Common myeloid progenitor, CD34-positive (primary cell): ENCODE results near the gene DNAH17.

ENCODE experiments used
- CTCF ChIA-PET: fragments of 350-600 bp; sonication (Branson Sonifier 250); formaldehyde crosslinking; loops from one replicate; lab custom pipeline; 2021; ENCODE audit warnings: antibody characterized with exemption; lab: Charles Lee
- POLR2A ChIA-PET: fragments of 350-600 bp; sonication (Branson Sonifier 250); formaldehyde crosslinking; loops from one replicate; lab custom pipeline; 2021; ENCODE audit warnings: antibody characterized with exemption; lab: Charles Lee
- DNase-seq, 3 donors: peaks; one replicate each; pipeline versions ENCODE4 v3.0.0 to v3.0.0-alpha.2; 2013
- H3K27ac ChIP-seq, 2 experiments: 1 replicate in 1 of 2; 2 replicates in 1 of 2; pipeline ENCODE4 v1.7.0; 2013; ENCODE audit warnings: inconsistent platforms in 2 of 2, low read length in 2 of 2, mild to moderate bottlenecking in 2 of 2, low read depth in 1 of 2, moderate library complexity in 1 of 2; ENCODE audit not compliant: severe bottlenecking in 2 of 2, insufficient read depth in 1 of 2, poor library complexity in 1 of 2
- H3K27me3 ChIP-seq, 5 experiments: replicated peaks in 2 of 5; 1 replicate in 3 of 5; 2 replicates in 2 of 5; pipeline versions ENCODE4 v1.6.1 to v1.7.0; 2013; ENCODE audit warnings: low read length in 4 of 5, mild to moderate bottlenecking in 2 of 5, moderate library complexity in 2 of 5, inconsistent platforms in 1 of 5; ENCODE audit not compliant: insufficient read depth in 5 of 5, control insufficient read depth in 4 of 5
- H3K36me3 ChIP-seq, 4 experiments: 1 replicate in 2 of 4; 2 replicates in 2 of 4; pipeline versions ENCODE4 v1.6.1 to v1.7.0; 2013; ENCODE audit warnings: low read length in 3 of 4, control low read depth in 1 of 4, mild to moderate bottlenecking in 1 of 4; ENCODE audit not compliant: control insufficient read depth in 4 of 4, insufficient read depth in 4 of 4
- H3K4me1 ChIP-seq, 4 experiments: 1 replicate in 3 of 4; 2 replicates in 1 of 4; pipeline versions ENCODE4 v1.6.1 to v1.7.1; 2013; ENCODE audit warnings: low read length in 3 of 4, mild to moderate bottlenecking in 3 of 4, control low read depth in 1 of 4, inconsistent platforms in 1 of 4, moderate library complexity in 1 of 4; ENCODE audit not compliant: control insufficient read depth in 4 of 4, insufficient read depth in 4 of 4; ENCODE audit errors: control extremely low read depth in 1 of 4
- H3K4me3 ChIP-seq, 7 experiments: 1 replicate in 4 of 7; 2 replicates in 3 of 7; pipeline versions ENCODE4 v1.5.1 to v1.7.0; 2013; ENCODE audit warnings: mild to moderate bottlenecking in 7 of 7, low read length in 6 of 7, moderate library complexity in 6 of 7, inconsistent platforms in 2 of 7, low read depth in 2 of 7, control low read depth in 1 of 7; ENCODE audit not compliant: insufficient read depth in 4 of 7, control insufficient read depth in 1 of 7; ENCODE audit errors: extremely low read depth in 1 of 7
- H3K9me3 ChIP-seq, 5 experiments: 1 replicate in 4 of 5; 2 replicates in 1 of 5; pipeline versions ENCODE4 v1.6.1 to v1.7.1; 2013; ENCODE audit warnings: low read length in 4 of 5, mild to moderate bottlenecking in 2 of 5, inconsistent platforms in 1 of 5, low read depth in 1 of 5, moderate library complexity in 1 of 5; ENCODE audit not compliant: control insufficient read depth in 4 of 5, insufficient read depth in 2 of 5; ENCODE audit errors: control extremely low read depth in 1 of 5
- WGBS: methylation state at CpG from one replicate; pipeline ENCODE4 v1.1.5; 2013; ENCODE audit not compliant: insufficient coverage; 5-methylcytosine and 5-hydroxymethylcytosine counted together

The DNAH17 gene

DNA sequence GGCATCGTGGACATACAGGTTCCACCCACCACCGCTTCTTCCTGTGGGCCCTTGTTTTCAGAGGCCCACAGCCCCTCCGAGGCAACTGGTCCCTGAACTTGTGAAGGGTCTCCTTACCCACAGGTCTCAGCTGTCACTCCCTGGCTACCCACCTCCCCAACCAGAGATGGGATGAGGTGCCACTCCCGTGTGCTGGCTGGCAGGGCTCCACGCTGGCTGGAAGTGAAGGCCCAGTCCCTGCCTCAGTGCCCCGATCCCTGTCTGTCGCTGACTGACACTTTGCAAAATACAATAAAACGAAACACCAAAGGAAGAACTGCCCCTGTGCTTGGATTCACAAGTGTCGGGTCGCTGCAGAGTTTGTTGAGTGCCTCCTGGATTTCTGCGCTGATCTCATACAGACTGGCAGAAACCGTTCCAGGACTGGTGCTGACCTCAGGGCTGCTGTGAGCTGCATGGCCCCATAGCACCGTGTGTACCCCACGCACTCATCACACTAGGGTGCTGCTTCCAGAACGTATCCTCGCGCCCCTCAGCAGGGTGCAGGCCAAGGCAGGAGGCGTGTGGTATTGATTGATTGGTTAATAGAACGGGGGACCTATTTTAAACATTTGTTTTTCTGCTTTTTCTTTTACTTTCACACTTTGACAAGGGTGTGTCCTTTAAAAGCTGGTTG is 141.7 kb downstream of the DNAH17 start:
- Histone ChIP-seq H3K27ac (no peak overlapping the region), H3K9me3 (no peaks in the 10 kb centered on the region), H3K36me3 (peaks cover 0 to 2% (median 0%) of the 10 kb centered on the region in 4 experiments), H3K27me3 (peaks cover 0 to 4% (median 0%) of the 10 kb centered on the region in 5 experiments), H3K4me3 (no peak overlapping the region), H3K4me1 (peaks cover 0 to 3% (median 0%) of the 10 kb centered on the region in 4 experiments)
- ChIA-PET CTCF (interaction anchor here (1.3 kb wide), 1 partner anchor 10 kb away, joined by 5 read pairs; no protein-coding TSS in a partner anchor), POLR2A (interaction anchor here (0.7 kb wide), 2 partner anchors 240 to 561 kb away, joined by 3 to 4 read pairs; no protein-coding TSS in a partner anchor)
- no peak for DNase-seq
- 86% methylated on average over 14 of the region's 19 CpGs for WGBS

DNA sequence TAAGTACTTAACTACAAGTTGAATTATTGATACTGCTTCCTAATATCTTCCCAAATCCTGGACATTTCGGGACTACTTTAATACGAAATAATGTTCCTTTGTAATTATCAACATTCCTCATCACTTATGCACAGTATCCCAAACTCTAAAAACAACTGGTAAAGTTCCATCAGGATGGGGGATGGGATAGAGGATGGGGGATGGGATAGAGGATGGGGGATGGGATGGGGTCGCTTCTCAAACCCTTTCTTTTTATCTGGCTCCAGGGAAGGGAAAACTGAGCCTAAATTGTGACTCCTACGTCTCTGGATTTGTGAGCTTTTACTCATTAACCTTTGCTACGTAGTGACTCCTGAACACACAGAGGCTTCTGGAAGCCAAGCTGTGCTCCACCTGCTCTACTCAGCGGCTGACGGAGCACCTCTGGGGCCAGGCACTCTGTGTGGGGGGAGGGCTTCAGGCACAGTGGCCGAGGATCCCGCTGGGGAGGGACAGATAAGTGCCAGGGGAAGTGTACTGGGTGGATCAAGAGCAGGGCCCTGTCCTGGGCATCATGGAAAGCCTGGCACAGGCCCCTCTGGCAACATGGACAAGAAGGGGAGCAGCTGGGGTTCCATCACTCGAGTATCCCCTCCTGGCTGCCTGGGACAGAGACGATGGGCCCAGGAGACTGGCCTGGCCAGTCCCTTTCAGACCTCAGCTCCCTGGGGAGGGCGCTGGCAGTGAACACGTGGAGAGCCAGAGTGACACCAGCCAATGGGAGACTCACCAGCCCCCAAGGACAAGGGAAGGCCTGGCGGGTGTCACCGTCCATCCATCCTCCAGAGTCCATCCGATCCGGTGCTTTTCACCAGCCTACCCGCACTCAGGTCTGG is 142.5 kb downstream of the DNAH17 start:
- peaks cover 0 to 3% (median 0%) of the 10 kb centered on the region in 4 experiments for H3K4me1 ChIP-seq
- peaks cover 0 to 4% (median 0%) of the 10 kb centered on the region in 5 experiments for H3K27me3 ChIP-seq
- no peak overlapping the region for H3K27ac ChIP-seq
- WGBS: 83% methylated on average over 12 of the region's 18 CpGs
- POLR2A ChIA-PET: no interaction called here
- H3K4me3 ChIP-seq: no peak overlapping the region
- DNase-seq: no peak
- H3K36me3 ChIP-seq: peaks cover 0 to 5% (median 3%) of the 10 kb centered on the region in 4 experiments
- CTCF ChIA-PET: no interaction called here
- no peaks in the 10 kb centered on the region for H3K9me3 ChIP-seq

DNA sequence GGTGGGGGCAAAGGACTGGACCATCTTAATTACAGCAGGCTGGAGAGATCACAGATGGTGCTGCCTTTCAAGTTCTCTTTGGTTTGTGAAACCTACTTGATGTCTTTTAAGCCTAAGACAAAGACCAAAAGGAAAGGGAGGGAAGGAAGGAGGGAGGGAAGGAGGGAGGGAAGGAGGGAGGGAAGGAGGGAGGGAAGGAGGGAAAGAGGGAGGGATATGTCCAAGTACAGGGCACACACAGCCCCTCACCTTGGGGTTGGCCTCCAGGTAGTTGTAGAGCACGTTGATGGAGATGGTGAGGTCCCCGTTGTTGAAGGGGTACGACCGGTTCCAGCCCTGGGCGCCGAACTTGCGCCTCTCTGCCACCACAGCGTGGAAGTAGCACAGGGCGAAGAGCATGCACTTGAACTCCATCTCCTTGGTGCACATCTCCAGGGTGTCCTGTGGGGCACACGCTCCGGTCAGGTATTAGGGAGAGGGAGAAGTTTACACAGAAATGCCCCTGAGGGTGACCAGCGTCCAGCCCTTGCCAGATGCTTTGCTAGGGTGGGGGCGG is 143.3 kb downstream of the DNAH17 start:
- ChIA-PET POLR2A (no interaction called here), CTCF (no interaction called here)

DNA sequence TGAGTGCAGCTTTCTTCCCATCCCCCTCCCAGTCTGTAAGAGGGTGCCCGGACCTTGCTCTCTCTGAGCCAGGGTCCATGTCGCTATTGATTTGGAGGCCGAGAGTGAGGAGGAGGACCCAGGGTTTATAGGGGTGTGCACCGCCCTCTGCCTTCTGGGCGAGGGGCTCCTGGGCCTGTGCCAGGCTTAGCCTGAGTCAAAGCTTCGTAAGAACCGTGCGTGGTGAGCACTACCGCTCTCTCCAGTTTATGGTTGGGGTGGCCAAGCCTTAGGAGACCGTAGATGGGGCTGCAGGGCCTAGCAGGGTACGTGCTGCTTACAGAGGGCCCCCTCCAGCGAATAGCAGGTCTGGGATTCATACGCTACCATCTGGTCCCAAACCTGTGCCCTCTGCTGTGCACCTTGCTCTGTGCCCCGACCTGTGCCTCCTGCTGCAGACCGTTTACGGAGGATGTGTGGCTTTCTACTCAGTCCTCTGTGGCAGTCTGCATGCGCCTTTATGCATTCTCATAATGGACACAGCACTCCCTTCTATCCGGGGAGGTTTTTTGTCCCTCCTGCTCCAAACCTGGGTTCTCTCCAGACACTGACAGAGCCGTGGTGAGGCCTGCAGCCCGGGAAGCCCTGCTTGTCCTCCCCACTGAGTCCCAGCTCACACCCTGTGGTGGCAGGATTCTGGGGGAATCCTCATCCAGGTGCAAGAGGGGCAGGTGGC is 144.0 kb downstream of the DNAH17 start:
- Histone ChIP-seq H3K9me3 (no peaks in the 10 kb centered on the region), H3K36me3 (peaks cover 5 to 21% (median 17%) of the 10 kb centered on the region in 4 experiments), H3K4me1 (peaks cover 0 to 3% (median 0%) of the 10 kb centered on the region in 4 experiments), H3K27me3 (peaks cover 0 to 4% (median 0%) of the 10 kb centered on the region in 5 experiments), H3K4me3 (no peak overlapping the region), H3K27ac (no peak overlapping the region)
- POLR2A ChIA-PET: no interaction called here
- WGBS: 85% methylated on average over 16 of the region's 20 CpGs
- DNase-seq: no peak
- CTCF ChIA-PET: interaction anchor here (1.0 kb wide), 1 partner anchor 182 kb away, joined by 3 read pairs; no protein-coding TSS in a partner anchor

More for the DNA sequence above, 143.3 kb downstream of the DNAH17 start:
- Histone ChIP-seq H3K4me1 (peaks cover 0 to 3% (median 0%) of the 10 kb centered on the region in 4 experiments), H3K27me3 (peaks cover 0 to 4% (median 0%) of the 10 kb centered on the region in 5 experiments), H3K27ac (no peak overlapping the region), H3K36me3 (peaks cover 5 to 14% (median 11%) of the 10 kb centered on the region in 4 experiments), H3K4me3 (no peak overlapping the region), H3K9me3 (no peaks in the 10 kb centered on the region)
- 93% methylated on average over 11 of the region's 13 CpGs for WGBS
- DNase-seq: no peak

DNA sequence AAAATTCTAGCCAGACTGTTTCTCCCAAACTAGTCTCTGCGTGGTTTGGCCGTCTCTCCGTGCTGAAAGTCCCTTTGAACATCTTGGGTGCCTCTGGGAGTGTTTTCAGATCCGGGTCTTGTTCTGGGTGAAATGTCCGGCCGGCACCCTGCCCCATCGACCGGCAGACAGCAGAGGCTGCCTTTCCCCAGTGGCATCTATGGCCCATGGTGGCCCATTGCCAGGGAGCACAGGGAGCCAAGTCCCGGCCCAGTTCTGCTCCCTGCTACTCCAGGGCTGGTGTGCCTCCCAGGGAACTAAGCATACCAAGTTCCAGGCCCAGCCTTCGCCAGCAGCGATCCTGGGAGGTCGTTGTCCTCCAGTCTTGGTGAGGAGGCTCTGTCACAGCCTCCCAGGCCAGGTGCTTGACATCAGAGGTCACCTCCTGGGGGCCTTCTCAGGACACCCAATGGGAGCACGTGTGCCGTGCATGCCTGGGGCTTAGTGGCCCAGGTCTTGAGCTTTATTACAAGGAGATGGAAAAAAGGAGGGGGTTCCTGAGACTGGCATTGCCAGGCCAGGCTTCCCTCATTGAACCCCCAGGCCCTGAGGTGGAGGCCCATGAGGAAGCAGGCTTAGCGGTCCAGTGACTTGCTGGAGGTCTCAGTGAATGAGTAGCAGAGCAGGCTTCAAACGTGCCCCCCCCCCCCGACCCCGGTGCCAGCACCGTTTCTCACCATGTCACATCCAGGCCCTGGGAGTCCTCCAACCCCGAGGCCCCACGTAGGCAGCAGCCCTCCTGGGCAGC is 144.8 kb downstream of the DNAH17 start:
- WGBS: 93% methylated on average over 13 of the region's 21 CpGs
- Histone ChIP-seq H3K9me3 (no peaks in the 10 kb centered on the region), H3K4me1 (peaks cover 0 to 3% (median 0%) of the 10 kb centered on the region in 4 experiments), H3K36me3 (peaks cover 5 to 26% (median 22%) of the 10 kb centered on the region in 4 experiments), H3K4me3 (no peak overlapping the region), H3K27me3 (no peaks in the 10 kb centered on the region), H3K27ac (no peak overlapping the region)
- ChIA-PET CTCF (interaction anchor here (1.0 to 2.5 kb wide), 3 partner anchors 10 to 181 kb away, joined by 3 to 10 read pairs (median 6); no protein-coding TSS in a partner anchor), POLR2A (no interaction called here)
- DNase-seq: no peak

DNA sequence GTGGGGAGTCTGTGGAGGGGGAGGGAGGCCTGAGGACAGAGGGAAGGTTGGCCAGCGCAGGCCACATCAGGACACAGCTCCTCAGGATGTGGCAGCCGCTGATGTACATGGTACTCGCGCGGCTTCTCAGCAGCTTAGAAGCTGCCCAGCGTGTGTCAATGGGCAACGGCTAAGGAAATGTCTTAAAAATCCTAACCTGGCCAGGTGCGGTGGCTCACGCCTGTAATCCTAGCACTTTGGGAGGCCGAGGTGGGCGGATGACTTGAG is 145.6 kb downstream of the DNAH17 start:
- no peak for DNase-seq
- no peak overlapping the region for H3K27ac ChIP-seq
- peaks cover 0 to 3% (median 0%) of the 10 kb centered on the region in 4 experiments for H3K4me1 ChIP-seq
- ChIA-PET CTCF (interaction anchor here (1.9 to 2.5 kb wide), 2 partner anchors 10 to 13 kb away, joined by 6 to 10 read pairs; no protein-coding TSS in a partner anchor), POLR2A (no interaction called here)
- H3K9me3 ChIP-seq: no peaks in the 10 kb centered on the region
- H3K4me3 ChIP-seq: no peak overlapping the region
- peaks cover 5 to 34% (median 29%) of the 10 kb centered on the region in 4 experiments for H3K36me3 ChIP-seq
- no peaks in the 10 kb centered on the region for H3K27me3 ChIP-seq
- WGBS: 95% methylated on average over 11 of the region's 11 CpGs
